Measurements from ENCODE around the gene CDC20. TPM values are rescaled to one million over a fixed set of nuclear protein-coding genes. Genes with fewer than 3 reads are reported as not detected.

The CDC20 gene
- total and polyA plus RNA-seq, 2 donors (not counting 1 experiment from before 2014, with no cell fraction given) = 16.7 to 24.1 TPM

GRCh38 chr1:43348809-43349593 lies 9.8 kb upstream of the CDC20 start:
- DNase-seq (ENCODE audit: low read depth in 2 of 2) = peak in 1 of 2 donors; percentile 79
- H3K9me3 ChIP-seq (ENCODE audit: control insufficient read depth, insufficient read depth, low read depth, low read length) = no peaks in the 10 kb centered on the region
- H3K4me3 ChIP-seq (replicated peaks in 1 of 4; ENCODE audit: control extremely low read depth in 1 of 4, insufficient read depth in 1 of 4, low read depth in 3 of 4, low read length in 4 of 4) = peak overlapping the region; percentile 28 to 58 (median 42)
- H2AFZ ChIP-seq (ENCODE audit: low read length) = peak overlapping the region; percentile 45
- H3K4me1 ChIP-seq (ENCODE audit: control insufficient read depth, extremely low read depth, insufficient read depth, low read length) = peaks cover 2% of the 10 kb centered on the region
- no peaks in the 10 kb centered on the region for H3K79me2 ChIP-seq (ENCODE audit: control insufficient read depth, insufficient read depth, low read length)
- H3K36me3 ChIP-seq (ENCODE audit: control insufficient read depth, insufficient read depth, low read length) = no peaks in the 10 kb centered on the region
- peak overlapping the region; percentile 66 for H3K4me2 ChIP-seq (ENCODE audit: extremely low read depth, insufficient read depth, low read length)
- TF ChIP-seq EZH2 (IDR thresholded peaks at IDR 0.05; ENCODE audit: low read length, missing control alignments) = no peak
- no peak for TF ChIP-seq CTCF (conservative IDR thresholded peaks at IDR 0.05 in 1 of 2, IDR thresholded peaks at IDR 0.05 in 1 of 2; ENCODE audit: low read depth in 1 of 2, low read length in 2 of 2)
- peaks cover 9% of the 10 kb centered on the region for H3K27me3 ChIP-seq (ENCODE audit: control insufficient read depth, insufficient read depth, low read length)
- H3K27ac ChIP-seq (ENCODE audit: insufficient read depth, low read length) = no peak overlapping the region
- no peak overlapping the region for H3K9ac ChIP-seq (ENCODE audit: insufficient read depth, low read length)
- H4K20me1 ChIP-seq (ENCODE audit: control insufficient read depth, extremely low read depth, insufficient read depth, low read length) = no peaks in the 10 kb centered on the region

- TF ChIP-seq CTCF (conservative IDR thresholded peaks at IDR 0.05 in 1 of 2, IDR thresholded peaks at IDR 0.05 in 1 of 2; ENCODE audit: low read depth in 1 of 2, low read length in 2 of 2) (no peak), EZH2 (IDR thresholded peaks at IDR 0.05; ENCODE audit: low read length, missing control alignments) (no peak)
- Histone ChIP-seq H3K79me2 (ENCODE audit: control insufficient read depth, insufficient read depth, low read length) (no peaks in the 10 kb centered on the region), H3K4me1 (ENCODE audit: control insufficient read depth, extremely low read depth, insufficient read depth, low read length) (peaks cover 2% of the 10 kb centered on the region), H3K4me3 (replicated peaks in 1 of 4; ENCODE audit: control extremely low read depth in 1 of 4, insufficient read depth in 1 of 4, low read depth in 3 of 4, low read length in 4 of 4) (peak overlapping the region in 2 of 4 experiments; percentile 54 to 58), H3K27ac (ENCODE audit: insufficient read depth, low read length) (no peak overlapping the region), H4K20me1 (ENCODE audit: control insufficient read depth, extremely low read depth, insufficient read depth, low read length) (no peaks in the 10 kb centered on the region), H3K4me2 (ENCODE audit: extremely low read depth, insufficient read depth, low read length) (peak overlapping the region; percentile 33), H3K9me3 (ENCODE audit: control insufficient read depth, insufficient read depth, low read depth, low read length) (no peaks in the 10 kb centered on the region), H2AFZ (ENCODE audit: low read length) (no peak overlapping the region), H3K9ac (ENCODE audit: insufficient read depth, low read length) (no peak overlapping the region), H3K27me3 (ENCODE audit: control insufficient read depth, insufficient read depth, low read length) (peaks cover 9% of the 10 kb centered on the region), H3K36me3 (ENCODE audit: control insufficient read depth, insufficient read depth, low read length) (no peaks in the 10 kb centered on the region)
- DNase-seq (ENCODE audit: low read depth in 2 of 2) = peak; percentile 71 to 95
These were observed 9.0 kb upstream of the CDC20 start for GRCh38 chr1:43349594-43350306.

DNA sequence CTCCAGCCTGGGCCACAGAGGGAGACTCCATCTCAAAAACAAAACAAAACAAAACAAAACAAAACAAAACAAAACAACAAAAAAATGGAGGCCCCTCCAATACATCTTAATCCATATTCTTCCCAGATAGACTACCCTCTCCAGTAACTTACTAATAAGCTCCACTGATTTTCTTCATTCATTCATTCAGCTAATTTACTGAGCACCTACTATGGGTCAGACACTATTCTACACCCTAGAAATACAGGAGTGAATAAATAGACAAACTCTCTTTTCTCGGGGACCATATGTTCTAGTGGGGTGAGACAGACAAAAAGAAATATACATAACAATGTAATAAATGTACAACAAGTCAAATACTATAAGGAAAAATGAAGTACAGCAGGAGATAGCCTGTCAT lies 7.8 kb upstream of the CDC20 start:
- Histone ChIP-seq H2AFZ (ENCODE audit: low read length) (no peak overlapping the region), H3K9me3 (ENCODE audit: control insufficient read depth, insufficient read depth, low read depth, low read length) (no peaks in the 10 kb centered on the region), H3K79me2 (ENCODE audit: control insufficient read depth, insufficient read depth, low read length) (no peaks in the 10 kb centered on the region), H3K27ac (ENCODE audit: insufficient read depth, low read length) (no peak overlapping the region), H3K9ac (ENCODE audit: insufficient read depth, low read length) (no peak overlapping the region), H4K20me1 (ENCODE audit: control insufficient read depth, extremely low read depth, insufficient read depth, low read length) (no peaks in the 10 kb centered on the region), H3K27me3 (ENCODE audit: control insufficient read depth, insufficient read depth, low read length) (peaks cover 9% of the 10 kb centered on the region), H3K36me3 (ENCODE audit: control insufficient read depth, insufficient read depth, low read length) (no peaks in the 10 kb centered on the region), H3K4me3 (replicated peaks in 1 of 4; ENCODE audit: control extremely low read depth in 1 of 4, insufficient read depth in 1 of 4, low read depth in 3 of 4, low read length in 4 of 4) (no peak overlapping the region), H3K4me1 (ENCODE audit: control insufficient read depth, extremely low read depth, insufficient read depth, low read length) (peaks cover 2% of the 10 kb centered on the region), H3K4me2 (ENCODE audit: extremely low read depth, insufficient read depth, low read length) (no peak overlapping the region)
- TF ChIP-seq CTCF (conservative IDR thresholded peaks at IDR 0.05 in 1 of 2, IDR thresholded peaks at IDR 0.05 in 1 of 2; ENCODE audit: low read depth in 1 of 2, low read length in 2 of 2) (no peak), EZH2 (IDR thresholded peaks at IDR 0.05; ENCODE audit: low read length, missing control alignments) (no peak)
- no peak for DNase-seq (ENCODE audit: low read depth in 2 of 2)

Data from fibroblast of lung (primary cell).